ENCODE measurements around the gene MB. TPM values are rescaled to one million over a fixed set of nuclear protein-coding genes. Genes with fewer than 3 reads are reported as not detected.

Gene MB
- total RNA-seq, 1 experiment from 2014 or later: 17.3 TPM

DNA sequence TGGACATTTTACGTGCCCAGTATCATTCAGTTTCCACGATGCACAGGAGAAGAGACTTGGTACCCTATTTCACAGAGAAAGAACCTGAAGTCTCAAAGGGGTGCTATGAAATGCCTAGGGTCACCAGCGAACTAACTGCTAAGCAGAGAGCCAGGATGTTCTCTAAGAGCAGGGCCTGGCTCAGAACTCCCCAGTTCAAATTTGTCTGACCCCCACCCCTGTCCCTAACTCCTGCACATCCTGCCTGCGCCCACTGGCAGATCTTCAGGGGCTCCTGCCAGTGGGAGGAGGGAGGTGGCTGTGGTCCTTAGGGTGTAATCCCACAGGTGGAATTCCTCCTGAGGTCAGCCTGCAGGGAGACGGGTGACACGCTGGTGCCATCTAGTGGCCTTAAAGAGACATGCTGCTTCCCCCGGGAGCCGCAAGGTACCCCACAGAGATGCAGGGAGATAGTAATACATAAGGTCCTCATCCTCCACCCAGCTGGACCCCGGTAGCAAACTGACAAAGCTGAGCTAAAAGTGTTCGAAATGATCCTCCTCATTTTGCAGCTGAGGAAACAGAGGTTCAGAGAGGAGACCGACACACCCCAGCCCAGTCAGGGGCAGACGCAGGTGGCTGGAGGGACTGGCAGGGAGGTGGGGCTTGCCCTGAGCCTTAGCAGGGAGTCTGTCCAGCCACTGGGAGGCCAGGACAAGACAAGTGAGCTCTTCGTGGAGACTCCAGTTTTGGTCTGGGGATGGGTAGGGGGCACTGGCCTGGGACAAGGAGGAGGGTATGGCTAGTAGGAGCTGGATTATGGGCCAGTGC, 34.1 kb downstream of the MB start:
- TF ChIP-seq TCF7L2 (IDR thresholded peaks at IDR 0.05; ENCODE audit: low read depth, low read length): no peak
- TF ChIP-seq, protein P1, sequence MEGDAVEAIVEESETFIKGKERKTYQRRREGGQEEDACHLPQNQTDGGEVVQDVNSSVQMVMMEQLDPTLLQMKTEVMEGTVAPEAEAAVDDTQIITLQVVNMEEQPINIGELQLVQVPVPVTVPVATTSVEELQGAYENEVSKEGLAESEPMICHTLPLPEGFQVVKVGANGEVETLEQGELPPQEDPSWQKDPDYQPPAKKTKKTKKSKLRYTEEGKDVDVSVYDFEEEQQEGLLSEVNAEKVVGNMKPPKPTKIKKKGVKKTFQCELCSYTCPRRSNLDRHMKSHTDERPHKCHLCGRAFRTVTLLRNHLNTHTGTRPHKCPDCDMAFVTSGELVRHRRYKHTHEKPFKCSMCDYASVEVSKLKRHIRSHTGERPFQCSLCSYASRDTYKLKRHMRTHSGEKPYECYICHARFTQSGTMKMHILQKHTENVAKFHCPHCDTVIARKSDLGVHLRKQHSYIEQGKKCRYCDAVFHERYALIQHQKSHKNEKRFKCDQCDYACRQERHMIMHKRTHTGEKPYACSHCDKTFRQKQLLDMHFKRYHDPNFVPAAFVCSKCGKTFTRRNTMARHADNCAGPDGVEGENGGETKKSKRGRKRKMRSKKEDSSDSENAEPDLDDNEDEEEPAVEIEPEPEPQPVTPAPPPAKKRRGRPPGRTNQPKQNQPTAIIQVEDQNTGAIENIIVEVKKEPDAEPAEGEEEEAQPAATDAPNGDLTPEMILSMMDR (IDR thresholded peaks at IDR 0.05): peak; percentile 91
- intact Hi-C loops (cut with micrococcal nuclease; ENCODE audit: unreplicated experiment) (loop anchor here (2.0 to 10.0 kb wide), 2 partner anchors 152 to 228 kb away; no protein-coding TSS in a partner anchor), in situ Hi-C loops (cut with HindIII; ENCODE audit: low pct_unique_long_range_greater_than_20kb, low sequenced_read_pairs) (no loop called here)
- Histone ChIP-seq H3K36me3 (ENCODE audit: control insufficient read depth, insufficient read depth, low read length) (no peaks in the 10 kb centered on the region), H3K4me1 (ENCODE audit: control insufficient read depth, insufficient read depth, low read length) (peaks cover 38% of the 10 kb centered on the region), H3K4me3 (ENCODE audit: low read depth in 2 of 2, low read length in 2 of 2) (no peak overlapping the region), H3K27ac (ENCODE audit: low read length) (peak overlapping the region; percentile 99), H3K27me3 (ENCODE audit: control insufficient read depth, insufficient read depth, low read length) (no peaks in the 10 kb centered on the region), H3K9me3 (ENCODE audit: control insufficient read depth, insufficient read depth, low read depth, low read length) (no peaks in the 10 kb centered on the region)
- no TSS peak for BruUV-seq (replicated peaks)
- ChIA-PET CTCF (interaction anchor here (0.6 to 1.0 kb wide), 3 partner anchors 152 to 233 kb away, joined by 3 read pairs; no protein-coding TSS in a partner anchor), POLR2A (no interaction called here)
- ATAC-seq (peak; percentile 85), DNase-seq (ENCODE audit: low read depth, low spot score) (peak; percentile 48)

DNA sequence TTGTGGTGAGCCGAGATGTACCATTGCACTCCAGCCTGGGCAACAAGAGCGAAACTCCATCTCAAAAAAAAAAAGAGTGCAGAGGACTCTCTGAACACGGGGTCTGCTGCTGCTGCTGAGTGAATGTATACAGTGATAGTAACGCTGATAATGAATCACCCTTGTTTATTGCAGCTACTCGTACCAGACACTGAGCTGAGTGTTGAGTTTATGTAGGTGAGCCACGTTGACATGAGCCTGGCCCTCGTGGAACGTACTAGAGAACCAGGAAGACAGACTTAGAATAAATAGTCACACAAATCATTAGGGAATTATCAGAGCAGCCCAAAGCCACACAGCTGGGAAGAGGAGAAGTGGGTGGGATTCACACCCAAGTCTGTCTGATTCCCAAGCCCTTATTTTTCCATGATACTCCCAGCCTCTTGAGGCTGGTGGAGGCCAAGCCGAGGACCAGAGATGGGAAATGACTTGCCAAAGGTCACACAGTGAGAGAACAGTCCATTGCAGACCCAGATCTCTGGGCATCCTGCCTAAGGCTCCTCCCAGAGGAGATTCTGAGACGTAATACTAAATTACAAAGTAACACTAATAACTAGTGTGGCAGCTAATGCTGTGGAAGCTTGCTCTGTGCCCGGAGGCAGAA, 34.8 kb downstream of the MB start:
- Histone ChIP-seq H3K9me3 (ENCODE audit: control insufficient read depth, insufficient read depth, low read depth, low read length) (no peaks in the 10 kb centered on the region), H3K4me3 (ENCODE audit: low read depth in 2 of 2, low read length in 2 of 2) (no peak overlapping the region), H3K36me3 (ENCODE audit: control insufficient read depth, insufficient read depth, low read length) (no peaks in the 10 kb centered on the region), H3K27ac (ENCODE audit: low read length) (peak overlapping the region; percentile 99), H3K27me3 (ENCODE audit: control insufficient read depth, insufficient read depth, low read length) (no peaks in the 10 kb centered on the region), H3K4me1 (ENCODE audit: control insufficient read depth, insufficient read depth, low read length) (peaks cover 31% of the 10 kb centered on the region)
- CTCF ChIA-PET: interaction anchor here (0.6 to 1.0 kb wide), 2 partner anchors 152 to 219 kb away, joined by 3 read pairs; no protein-coding TSS in a partner anchor
- DNase-seq (ENCODE audit: low read depth, low spot score) (no peak), ATAC-seq (no peak)
- in situ Hi-C loops (cut with HindIII; ENCODE audit: low pct_unique_long_range_greater_than_20kb, low sequenced_read_pairs): no loop called here
- BruUV-seq (replicated peaks): no TSS peak
- TF ChIP-seq, protein P2, sequence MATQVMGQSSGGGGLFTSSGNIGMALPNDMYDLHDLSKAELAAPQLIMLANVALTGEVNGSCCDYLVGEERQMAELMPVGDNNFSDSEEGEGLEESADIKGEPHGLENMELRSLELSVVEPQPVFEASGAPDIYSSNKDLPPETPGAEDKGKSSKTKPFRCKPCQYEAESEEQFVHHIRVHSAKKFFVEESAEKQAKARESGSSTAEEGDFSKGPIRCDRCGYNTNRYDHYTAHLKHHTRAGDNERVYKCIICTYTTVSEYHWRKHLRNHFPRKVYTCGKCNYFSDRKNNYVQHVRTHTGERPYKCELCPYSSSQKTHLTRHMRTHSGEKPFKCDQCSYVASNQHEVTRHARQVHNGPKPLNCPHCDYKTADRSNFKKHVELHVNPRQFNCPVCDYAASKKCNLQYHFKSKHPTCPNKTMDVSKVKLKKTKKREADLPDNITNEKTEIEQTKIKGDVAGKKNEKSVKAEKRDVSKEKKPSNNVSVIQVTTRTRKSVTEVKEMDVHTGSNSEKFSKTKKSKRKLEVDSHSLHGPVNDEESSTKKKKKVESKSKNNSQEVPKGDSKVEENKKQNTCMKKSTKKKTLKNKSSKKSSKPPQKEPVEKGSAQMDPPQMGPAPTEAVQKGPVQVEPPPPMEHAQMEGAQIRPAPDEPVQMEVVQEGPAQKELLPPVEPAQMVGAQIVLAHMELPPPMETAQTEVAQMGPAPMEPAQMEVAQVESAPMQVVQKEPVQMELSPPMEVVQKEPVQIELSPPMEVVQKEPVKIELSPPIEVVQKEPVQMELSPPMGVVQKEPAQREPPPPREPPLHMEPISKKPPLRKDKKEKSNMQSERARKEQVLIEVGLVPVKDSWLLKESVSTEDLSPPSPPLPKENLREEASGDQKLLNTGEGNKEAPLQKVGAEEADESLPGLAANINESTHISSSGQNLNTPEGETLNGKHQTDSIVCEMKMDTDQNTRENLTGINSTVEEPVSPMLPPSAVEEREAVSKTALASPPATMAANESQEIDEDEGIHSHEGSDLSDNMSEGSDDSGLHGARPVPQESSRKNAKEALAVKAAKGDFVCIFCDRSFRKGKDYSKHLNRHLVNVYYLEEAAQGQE (IDR thresholded peaks at IDR 0.05; ENCODE audit: insufficient read depth in 1 of 2, low read depth in 2 of 2, low read length in 1 of 2): no peak
- TF ChIP-seq POLR2AphosphoS5 (IDR thresholded peaks at IDR 0.05; ENCODE audit: low read depth, low read length) (no peak), SIN3A (IDR thresholded peaks at IDR 0.05; ENCODE audit: borderline replicate concordance, insufficient read depth, low read depth, low read length) (no peak), TCF7L2 (IDR thresholded peaks at IDR 0.05; ENCODE audit: low read depth, low read length) (no peak)
- TF ChIP-seq, protein P1 (IDR thresholded peaks at IDR 0.05): no peak
- POLR2A ChIA-PET: no interaction called here
- intact Hi-C loops (cut with micrococcal nuclease; ENCODE audit: unreplicated experiment): loop anchor here (2.0 to 10.0 kb wide), 2 partner anchors 152 to 228 kb away; no protein-coding TSS in a partner anchor
